Cardiac muscle cell (in vitro differentiated cells and primary cell): ENCODE results near the gene DSCAML1. TPM values are rescaled to one million over a fixed set of nuclear protein-coding genes. Genes with fewer than 3 reads are reported as not detected.

Experiments used
- DNase-seq, 2 donors: peaks; one replicate each; pipeline versions ENCODE4 v3.0.0 to v3.0.0-alpha.2; 2010 to 2017; ENCODE audit warnings: low read depth in 1 of 2, low spot score in 1 of 2
- H3K27ac ChIP-seq: fragments of 200-600 bp; sonication (generic); 2 replicates; pipeline ENCODE4 v1.5.1; 2016
- H3K27me3 ChIP-seq: fragments of 200-600 bp; sonication (generic); 2 replicates; pipeline ENCODE4 v1.6.0; 2016; ENCODE audit warnings: control low read depth
- H3K36me3 ChIP-seq: fragments of 200-600 bp; sonication (generic); 2 replicates; pipeline ENCODE4 v1.5.1; 2016; ENCODE audit warnings: control low read depth
- H3K4me1 ChIP-seq: fragments of 200-600 bp; sonication (generic); 2 replicates; pipeline ENCODE4 v1.8.1; 2017; ENCODE audit warnings: low read depth, mild to moderate bottlenecking, mixed run types
- H3K4me3 ChIP-seq: fragments of 200-600 bp; sonication (generic); 2 replicates; pipeline ENCODE4 v1.5.1; 2016; ENCODE audit warnings: mild to moderate bottlenecking
- H3K9me3 ChIP-seq: fragments of 200-600 bp; sonication (generic); 2 replicates; pipeline ENCODE4 v1.5.1; 2017; ENCODE audit warnings: low read depth, mild to moderate bottlenecking, control low read depth
- polyA plus RNA-seq: library from polyadenylated mRNA; unstranded; fragments of >200 nt; fragmentation: Nextera tagmentation; extraction: Ambion mirVana; gene quantifications from 2 replicates; pipeline ENCODE4 v1.2.1, GENCODE V29; 2016
- total RNA-seq: library from RNA; depleted of rRNA; stranded (reverse); fragments of >200 nt; gene quantifications from 2 replicates; pipeline ENCODE4 v1.2.3, GENCODE V29; 2016
- TF ChIP-seq, protein P1 (sequence below): IDR thresholded peaks from 2 replicates; pipeline ENCODE4 v1.5.1; 2012; ENCODE audit warnings: low read depth, mild to moderate bottlenecking, low read length

DSCAML1 gene
- total and polyA plus RNA-seq, 2 experiments from 2014 or later = 1.8 TPM; not detected in 1

GRCh38 chr11:117619661-117620060, 177.4 kb downstream of the DSCAML1 start:
- no peak overlapping the region for H3K27ac ChIP-seq
- H3K4me3 ChIP-seq = no peak overlapping the region
- DNase-seq = no peak
- H3K27me3 ChIP-seq = no peaks in the 10 kb centered on the region
- H3K4me1 ChIP-seq = peaks cover 5% of the 10 kb centered on the region
- no peaks in the 10 kb centered on the region for H3K36me3 ChIP-seq
- TF ChIP-seq, protein P1, sequence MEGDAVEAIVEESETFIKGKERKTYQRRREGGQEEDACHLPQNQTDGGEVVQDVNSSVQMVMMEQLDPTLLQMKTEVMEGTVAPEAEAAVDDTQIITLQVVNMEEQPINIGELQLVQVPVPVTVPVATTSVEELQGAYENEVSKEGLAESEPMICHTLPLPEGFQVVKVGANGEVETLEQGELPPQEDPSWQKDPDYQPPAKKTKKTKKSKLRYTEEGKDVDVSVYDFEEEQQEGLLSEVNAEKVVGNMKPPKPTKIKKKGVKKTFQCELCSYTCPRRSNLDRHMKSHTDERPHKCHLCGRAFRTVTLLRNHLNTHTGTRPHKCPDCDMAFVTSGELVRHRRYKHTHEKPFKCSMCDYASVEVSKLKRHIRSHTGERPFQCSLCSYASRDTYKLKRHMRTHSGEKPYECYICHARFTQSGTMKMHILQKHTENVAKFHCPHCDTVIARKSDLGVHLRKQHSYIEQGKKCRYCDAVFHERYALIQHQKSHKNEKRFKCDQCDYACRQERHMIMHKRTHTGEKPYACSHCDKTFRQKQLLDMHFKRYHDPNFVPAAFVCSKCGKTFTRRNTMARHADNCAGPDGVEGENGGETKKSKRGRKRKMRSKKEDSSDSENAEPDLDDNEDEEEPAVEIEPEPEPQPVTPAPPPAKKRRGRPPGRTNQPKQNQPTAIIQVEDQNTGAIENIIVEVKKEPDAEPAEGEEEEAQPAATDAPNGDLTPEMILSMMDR = no peak
- H3K9me3 ChIP-seq = no peaks in the 10 kb centered on the region

GRCh38 chr11:117618982-117619355, 178.0 kb downstream of the DSCAML1 start:
- peaks cover under 1% of the 10 kb centered on the region for H3K4me1 ChIP-seq
- TF ChIP-seq, protein P1 = no peak
- no peaks in the 10 kb centered on the region for H3K9me3 ChIP-seq
- DNase-seq = peak in 1 of 2 donors; percentile 2
- H3K4me3 ChIP-seq = no peak overlapping the region
- H3K27me3 ChIP-seq = no peaks in the 10 kb centered on the region
- H3K27ac ChIP-seq = no peak overlapping the region
- H3K36me3 ChIP-seq = no peaks in the 10 kb centered on the region

GRCh38 chr11:117618302-117618981, 178.6 kb downstream of the DSCAML1 start:
- no peak for DNase-seq
- Histone ChIP-seq H3K9me3 (no peaks in the 10 kb centered on the region), H3K27ac (no peak overlapping the region), H3K36me3 (no peaks in the 10 kb centered on the region), H3K4me1 (peaks cover 6% of the 10 kb centered on the region), H3K27me3 (no peaks in the 10 kb centered on the region), H3K4me3 (no peak overlapping the region)
- TF ChIP-seq, protein P1 = no peak

DNA sequence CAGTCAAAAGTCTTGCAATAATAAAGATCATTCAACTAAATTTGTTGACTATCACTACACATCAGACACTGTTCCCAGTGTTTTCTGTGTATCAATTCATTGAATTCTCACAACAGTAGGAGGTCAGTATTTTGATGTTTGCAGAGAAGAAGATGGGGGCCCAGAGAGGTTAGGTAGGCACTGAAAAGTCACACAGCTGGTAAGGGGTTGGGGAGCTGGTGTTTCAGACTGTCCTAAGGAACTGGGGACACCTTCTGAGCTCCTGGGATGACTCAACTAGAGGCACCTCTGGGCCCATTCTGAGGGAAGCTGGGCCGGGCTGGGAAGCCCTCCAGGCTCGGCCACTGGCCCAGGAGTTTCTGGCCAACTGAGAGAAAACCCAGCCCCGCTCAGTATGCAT, 180.0 kb downstream of the DSCAML1 start:
- H3K36me3 ChIP-seq = no peaks in the 10 kb centered on the region
- no peak for DNase-seq
- H3K27me3 ChIP-seq = no peaks in the 10 kb centered on the region
- TF ChIP-seq, protein P1 = no peak
- H3K4me1 ChIP-seq = peaks cover 6% of the 10 kb centered on the region
- H3K4me3 ChIP-seq = no peak overlapping the region
- no peak overlapping the region for H3K27ac ChIP-seq
- no peaks in the 10 kb centered on the region for H3K9me3 ChIP-seq

GRCh38 chr11:117614728-117615127, 182.3 kb downstream of the DSCAML1 start:
- Histone ChIP-seq H3K27ac (no peak overlapping the region), H3K4me1 (peaks cover 6% of the 10 kb centered on the region), H3K4me3 (no peak overlapping the region), H3K36me3 (no peaks in the 10 kb centered on the region), H3K9me3 (no peaks in the 10 kb centered on the region), H3K27me3 (no peaks in the 10 kb centered on the region)
- TF ChIP-seq, protein P1 = no peak
- DNase-seq = no peak
